Astrocyte (in vitro differentiated cells and primary cell): ENCODE data around the gene SOX5.

Source experiments
- EZH2 ChIP-seq: IDR thresholded peaks from 2 replicates; pipeline ENCODE4 v1.6.1; 2012; ENCODE audit warnings: mild to moderate bottlenecking, low read length, inconsistent platforms; ENCODE audit not compliant: insufficient read depth
- TF ChIP-seq, protein P1 (sequence below): IDR thresholded peaks from 2 replicates; pipeline ENCODE4 v1.5.1; 2011; ENCODE audit warnings: low read depth, mild to moderate bottlenecking, inconsistent platforms, low read length, moderate library complexity; ENCODE audit not compliant: insufficient read depth

DNA sequence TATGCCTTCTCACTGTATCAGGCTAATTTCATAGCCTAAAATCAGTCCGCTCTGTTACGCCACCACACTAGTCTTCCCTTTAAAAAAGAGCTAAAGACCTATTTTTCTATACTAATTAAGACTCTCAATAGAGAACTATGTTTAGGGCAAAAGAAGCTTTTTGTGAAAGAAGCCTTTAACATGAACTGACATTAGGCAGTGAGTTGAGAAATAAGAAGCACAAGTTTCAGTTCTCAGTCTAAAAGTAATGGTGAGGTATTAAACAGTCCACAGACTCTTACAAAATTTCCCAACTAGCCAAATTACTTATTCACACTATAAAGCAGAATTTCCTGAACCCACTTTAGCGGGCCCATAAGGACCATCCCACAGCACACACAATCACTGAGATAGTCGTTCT is 93.7 kb downstream of the SOX5 start:
- TF ChIP-seq, protein P1, sequence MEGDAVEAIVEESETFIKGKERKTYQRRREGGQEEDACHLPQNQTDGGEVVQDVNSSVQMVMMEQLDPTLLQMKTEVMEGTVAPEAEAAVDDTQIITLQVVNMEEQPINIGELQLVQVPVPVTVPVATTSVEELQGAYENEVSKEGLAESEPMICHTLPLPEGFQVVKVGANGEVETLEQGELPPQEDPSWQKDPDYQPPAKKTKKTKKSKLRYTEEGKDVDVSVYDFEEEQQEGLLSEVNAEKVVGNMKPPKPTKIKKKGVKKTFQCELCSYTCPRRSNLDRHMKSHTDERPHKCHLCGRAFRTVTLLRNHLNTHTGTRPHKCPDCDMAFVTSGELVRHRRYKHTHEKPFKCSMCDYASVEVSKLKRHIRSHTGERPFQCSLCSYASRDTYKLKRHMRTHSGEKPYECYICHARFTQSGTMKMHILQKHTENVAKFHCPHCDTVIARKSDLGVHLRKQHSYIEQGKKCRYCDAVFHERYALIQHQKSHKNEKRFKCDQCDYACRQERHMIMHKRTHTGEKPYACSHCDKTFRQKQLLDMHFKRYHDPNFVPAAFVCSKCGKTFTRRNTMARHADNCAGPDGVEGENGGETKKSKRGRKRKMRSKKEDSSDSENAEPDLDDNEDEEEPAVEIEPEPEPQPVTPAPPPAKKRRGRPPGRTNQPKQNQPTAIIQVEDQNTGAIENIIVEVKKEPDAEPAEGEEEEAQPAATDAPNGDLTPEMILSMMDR, result no peak
- TF ChIP-seq EZH2, result no peak
